Measurements from ENCODE around the gene ZNF654.

Gene ZNF654

GRCh38 chr3:88090681-88091080 lies 31.6 kb downstream of the ZNF654 start:
- H3K4me1 ChIP-seq (ENCODE audit: insufficient read depth, poor library complexity, severe bottlenecking), result no peaks in the 10 kb centered on the region
- TF ChIP-seq, protein P1, sequence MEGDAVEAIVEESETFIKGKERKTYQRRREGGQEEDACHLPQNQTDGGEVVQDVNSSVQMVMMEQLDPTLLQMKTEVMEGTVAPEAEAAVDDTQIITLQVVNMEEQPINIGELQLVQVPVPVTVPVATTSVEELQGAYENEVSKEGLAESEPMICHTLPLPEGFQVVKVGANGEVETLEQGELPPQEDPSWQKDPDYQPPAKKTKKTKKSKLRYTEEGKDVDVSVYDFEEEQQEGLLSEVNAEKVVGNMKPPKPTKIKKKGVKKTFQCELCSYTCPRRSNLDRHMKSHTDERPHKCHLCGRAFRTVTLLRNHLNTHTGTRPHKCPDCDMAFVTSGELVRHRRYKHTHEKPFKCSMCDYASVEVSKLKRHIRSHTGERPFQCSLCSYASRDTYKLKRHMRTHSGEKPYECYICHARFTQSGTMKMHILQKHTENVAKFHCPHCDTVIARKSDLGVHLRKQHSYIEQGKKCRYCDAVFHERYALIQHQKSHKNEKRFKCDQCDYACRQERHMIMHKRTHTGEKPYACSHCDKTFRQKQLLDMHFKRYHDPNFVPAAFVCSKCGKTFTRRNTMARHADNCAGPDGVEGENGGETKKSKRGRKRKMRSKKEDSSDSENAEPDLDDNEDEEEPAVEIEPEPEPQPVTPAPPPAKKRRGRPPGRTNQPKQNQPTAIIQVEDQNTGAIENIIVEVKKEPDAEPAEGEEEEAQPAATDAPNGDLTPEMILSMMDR (IDR thresholded peaks at IDR 0.05; ENCODE audit: poor library complexity, severe bottlenecking), result no peak
- H3K9me3 ChIP-seq (ENCODE audit: severe bottlenecking), result no peaks in the 10 kb centered on the region
- peaks cover 57% of the 10 kb centered on the region for H3K36me3 ChIP-seq (ENCODE audit: low read depth)
- no peak overlapping the region for H3K4me3 ChIP-seq (ENCODE audit: severe bottlenecking)
- no peak for DNase-seq (ENCODE audit: low spot score)
- no peak for ATAC-seq (ENCODE audit: low read depth)
- H3K27me3 ChIP-seq (ENCODE audit: insufficient read depth, poor library complexity, severe bottlenecking), result no peaks in the 10 kb centered on the region
- no peak overlapping the region for H3K27ac ChIP-seq (ENCODE audit: poor library complexity, severe bottlenecking)

GRCh38 chr3:88092270-88092669 lies 33.2 kb downstream of the ZNF654 start:
- no peak overlapping the region for H3K27ac ChIP-seq (ENCODE audit: poor library complexity, severe bottlenecking)
- no peak overlapping the region for H3K4me3 ChIP-seq (ENCODE audit: severe bottlenecking)
- peaks cover 47% of the 10 kb centered on the region for H3K36me3 ChIP-seq (ENCODE audit: low read depth)
- no peaks in the 10 kb centered on the region for H3K27me3 ChIP-seq (ENCODE audit: insufficient read depth, poor library complexity, severe bottlenecking)
- H3K4me1 ChIP-seq (ENCODE audit: insufficient read depth, poor library complexity, severe bottlenecking), result no peaks in the 10 kb centered on the region
- ATAC-seq (ENCODE audit: low read depth) (no peak), DNase-seq (ENCODE audit: low spot score) (no peak)
- TF ChIP-seq, protein P1 (IDR thresholded peaks at IDR 0.05; ENCODE audit: poor library complexity, severe bottlenecking), result no peak
- no peaks in the 10 kb centered on the region for H3K9me3 ChIP-seq (ENCODE audit: severe bottlenecking)

- Histone ChIP-seq H3K36me3 (ENCODE audit: low read depth) (peaks cover 37% of the 10 kb centered on the region), H3K27ac (ENCODE audit: poor library complexity, severe bottlenecking) (no peak overlapping the region), H3K4me1 (ENCODE audit: insufficient read depth, poor library complexity, severe bottlenecking) (no peaks in the 10 kb centered on the region), H3K4me3 (ENCODE audit: severe bottlenecking) (no peak overlapping the region), H3K9me3 (ENCODE audit: severe bottlenecking) (no peaks in the 10 kb centered on the region), H3K27me3 (ENCODE audit: insufficient read depth, poor library complexity, severe bottlenecking) (no peaks in the 10 kb centered on the region)
- ATAC-seq (ENCODE audit: low read depth), result no peak
- TF ChIP-seq, protein P1 (IDR thresholded peaks at IDR 0.05; ENCODE audit: poor library complexity, severe bottlenecking), result no peak
- no peak for DNase-seq (ENCODE audit: low spot score)
These were observed 34.2 kb downstream of the ZNF654 start for GRCh38 chr3:88093266-88093665.

DNA sequence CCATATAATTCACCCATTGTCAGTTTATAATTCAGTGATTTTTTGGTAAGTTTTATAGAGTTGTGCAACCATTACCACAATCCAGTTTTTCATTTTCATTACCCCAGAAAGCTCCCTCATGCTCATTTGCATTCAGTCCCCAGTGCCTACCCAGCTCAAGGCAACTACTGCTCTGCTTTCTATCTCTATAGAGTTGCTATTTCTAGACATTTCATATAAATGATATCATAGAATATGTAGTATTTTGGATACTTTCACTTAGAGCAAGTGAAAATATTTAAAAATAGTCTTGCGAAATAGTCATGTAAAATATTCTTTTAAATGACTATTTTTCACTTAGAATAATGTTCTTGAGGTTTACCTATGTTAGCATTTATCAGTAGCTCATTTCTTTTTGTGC lies 42.1 kb downstream of the ZNF654 start:
- H3K9me3 ChIP-seq (ENCODE audit: severe bottlenecking), result no peaks in the 10 kb centered on the region
- H3K4me1 ChIP-seq (ENCODE audit: insufficient read depth, poor library complexity, severe bottlenecking), result peaks cover 6% of the 10 kb centered on the region
- H3K27ac ChIP-seq (ENCODE audit: poor library complexity, severe bottlenecking), result no peak overlapping the region
- peaks cover 9% of the 10 kb centered on the region for H3K36me3 ChIP-seq (ENCODE audit: low read depth)
- no peak overlapping the region for H3K4me3 ChIP-seq (ENCODE audit: severe bottlenecking)
- ATAC-seq (ENCODE audit: low read depth) (no peak), DNase-seq (ENCODE audit: low spot score) (no peak)
- H3K27me3 ChIP-seq (ENCODE audit: insufficient read depth, poor library complexity, severe bottlenecking), result no peaks in the 10 kb centered on the region
- TF ChIP-seq, protein P1 (IDR thresholded peaks at IDR 0.05; ENCODE audit: poor library complexity, severe bottlenecking), result no peak

DNA sequence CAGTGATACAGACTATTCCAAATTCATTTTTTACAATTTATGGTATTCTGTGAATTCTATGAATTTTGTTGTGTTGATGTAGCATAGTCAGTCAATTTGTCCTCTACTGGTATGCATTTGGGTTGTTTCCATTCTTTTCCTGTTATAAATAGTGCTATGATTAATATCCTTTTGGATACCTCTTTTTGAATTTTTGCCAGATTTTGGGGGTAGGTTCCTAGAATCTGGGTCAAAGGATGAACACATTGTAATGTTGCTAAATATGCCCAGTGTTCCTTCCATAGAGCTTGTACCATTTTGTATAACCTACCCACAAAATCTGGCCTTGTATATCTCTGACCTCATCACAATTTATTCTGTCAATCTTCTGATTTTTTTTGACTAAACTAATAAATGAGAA lies 46.3 kb downstream of the ZNF654 start:
- Histone ChIP-seq H3K4me1 (ENCODE audit: insufficient read depth, poor library complexity, severe bottlenecking) (peaks cover 9% of the 10 kb centered on the region), H3K36me3 (ENCODE audit: low read depth) (peaks cover 10% of the 10 kb centered on the region; the same call in 1 of the 2 replicates), H3K9me3 (ENCODE audit: severe bottlenecking) (no peaks in the 10 kb centered on the region), H3K4me3 (ENCODE audit: severe bottlenecking) (no peak overlapping the region), H3K27ac (ENCODE audit: poor library complexity, severe bottlenecking) (no peak overlapping the region), H3K27me3 (ENCODE audit: insufficient read depth, poor library complexity, severe bottlenecking) (no peaks in the 10 kb centered on the region)
- no peak for DNase-seq (ENCODE audit: low spot score)
- TF ChIP-seq, protein P1 (IDR thresholded peaks at IDR 0.05; ENCODE audit: poor library complexity, severe bottlenecking), result no peak
- ATAC-seq (ENCODE audit: low read depth), result no peak

Data from RWPE2 (cell line).